GM12892 (cell line): Measurements from ENCODE around the gene F2R.

Source experiments
- POLR2A ChIP-seq: IDR thresholded peaks from 2 replicates; pipeline ENCODE4 v1.6.1; 2011; ENCODE audit warnings: low read depth, low read length, control low read depth
- POLR2AphosphoS5 ChIP-seq: IDR thresholded peaks from 2 replicates; pipeline ENCODE4 v1.6.1; 2011; ENCODE audit warnings: low read depth, low read length, control low read depth
- TAF1 ChIP-seq: IDR thresholded peaks from 2 replicates; pipeline ENCODE4 v1.6.1; 2011; ENCODE audit warnings: low read depth, mild to moderate bottlenecking, control low read depth, low read length, borderline replicate concordance

DNA sequence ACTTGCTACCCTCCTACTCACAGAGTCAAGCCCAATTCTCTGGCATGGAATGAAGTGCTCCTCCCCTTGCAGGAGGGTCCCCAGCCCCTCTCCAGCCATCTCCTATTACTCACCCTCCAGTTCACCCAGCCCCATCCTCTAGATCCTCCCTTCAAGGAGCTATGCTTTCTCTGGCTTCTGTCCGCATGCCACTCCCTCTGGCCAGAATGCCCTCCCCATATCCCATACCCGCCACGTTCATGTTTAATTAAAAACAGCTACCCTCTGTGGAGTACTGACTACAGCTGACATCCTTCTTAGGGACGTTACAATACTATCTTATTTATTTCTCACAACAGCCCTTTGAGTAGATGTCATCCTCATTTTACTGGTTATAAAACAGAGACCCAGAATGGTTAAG lies 3.0 kb downstream of the F2R start:
- TF ChIP-seq POLR2A (no peak), POLR2AphosphoS5 (no peak), TAF1 (no peak)
